Measurements from ENCODE around the gene E2F2.

The E2F2 gene

DNA sequence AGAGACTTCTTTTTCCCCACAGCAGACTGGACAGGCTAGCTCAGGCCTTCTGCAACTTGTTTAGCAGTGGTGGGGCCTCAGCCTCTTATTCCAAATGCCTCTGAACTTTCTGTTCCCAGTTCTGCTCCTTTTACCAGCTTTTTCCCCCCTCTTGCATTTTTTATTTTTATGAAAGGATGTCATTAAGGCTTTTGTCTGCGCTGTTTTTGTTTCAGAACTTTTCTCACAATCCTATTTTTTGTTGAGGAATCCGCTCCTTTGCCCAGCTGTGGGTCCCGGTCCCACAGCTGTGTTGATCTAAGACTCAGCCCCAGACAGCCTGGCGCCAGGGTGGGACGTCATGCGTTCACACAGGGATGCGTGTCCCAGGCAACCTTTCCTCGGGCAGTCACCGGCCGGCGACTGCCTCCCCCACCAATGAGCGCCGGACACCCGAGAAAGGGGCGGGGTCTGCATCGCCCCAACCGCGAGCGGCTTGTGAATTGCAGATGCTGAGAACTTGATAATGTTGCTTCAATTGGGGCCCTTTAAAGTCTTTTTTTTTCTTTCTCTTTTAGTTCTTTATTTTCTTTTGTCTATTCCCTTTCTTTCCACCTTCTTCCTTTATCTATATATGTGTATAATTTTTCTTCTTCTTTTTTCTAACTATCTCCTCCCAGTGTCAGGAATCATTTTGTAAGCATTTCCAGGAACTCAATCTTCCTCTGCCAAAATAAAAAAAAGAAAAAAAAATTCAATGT lies 31.3 kb upstream of the E2F2 start:
- TF ChIP-seq, protein P1, sequence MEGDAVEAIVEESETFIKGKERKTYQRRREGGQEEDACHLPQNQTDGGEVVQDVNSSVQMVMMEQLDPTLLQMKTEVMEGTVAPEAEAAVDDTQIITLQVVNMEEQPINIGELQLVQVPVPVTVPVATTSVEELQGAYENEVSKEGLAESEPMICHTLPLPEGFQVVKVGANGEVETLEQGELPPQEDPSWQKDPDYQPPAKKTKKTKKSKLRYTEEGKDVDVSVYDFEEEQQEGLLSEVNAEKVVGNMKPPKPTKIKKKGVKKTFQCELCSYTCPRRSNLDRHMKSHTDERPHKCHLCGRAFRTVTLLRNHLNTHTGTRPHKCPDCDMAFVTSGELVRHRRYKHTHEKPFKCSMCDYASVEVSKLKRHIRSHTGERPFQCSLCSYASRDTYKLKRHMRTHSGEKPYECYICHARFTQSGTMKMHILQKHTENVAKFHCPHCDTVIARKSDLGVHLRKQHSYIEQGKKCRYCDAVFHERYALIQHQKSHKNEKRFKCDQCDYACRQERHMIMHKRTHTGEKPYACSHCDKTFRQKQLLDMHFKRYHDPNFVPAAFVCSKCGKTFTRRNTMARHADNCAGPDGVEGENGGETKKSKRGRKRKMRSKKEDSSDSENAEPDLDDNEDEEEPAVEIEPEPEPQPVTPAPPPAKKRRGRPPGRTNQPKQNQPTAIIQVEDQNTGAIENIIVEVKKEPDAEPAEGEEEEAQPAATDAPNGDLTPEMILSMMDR (IDR thresholded peaks at IDR 0.05; ENCODE audit: low read length, missing control alignments): no peak

DNA sequence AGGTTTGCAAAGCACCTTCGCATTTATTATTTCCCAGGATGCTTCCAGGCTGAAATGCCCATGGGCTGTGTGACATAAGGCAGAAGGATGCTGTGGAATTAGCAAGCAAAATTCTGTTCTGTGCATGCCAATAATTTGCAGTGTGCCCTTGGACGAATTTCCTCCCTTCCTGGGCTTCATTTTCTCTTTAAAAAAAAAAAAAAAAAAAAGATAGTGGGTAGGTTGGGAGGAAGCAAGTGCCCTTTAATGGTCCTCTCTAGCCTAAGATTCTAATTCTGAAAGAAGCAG lies 30.7 kb upstream of the E2F2 start:
- H3K4me3 ChIP-seq (replicated peaks; ENCODE audit: low read depth, low read length): peak overlapping the region; percentile 26
- TF ChIP-seq, protein P1 (IDR thresholded peaks at IDR 0.05; ENCODE audit: low read length, missing control alignments): no peak
- peak; percentile 55 for DNase-seq (ENCODE audit: low read depth)

More for the DNA sequence above, 31.3 kb upstream of the E2F2 start:
- peak overlapping the region; percentile 27 for H3K4me3 ChIP-seq (replicated peaks; ENCODE audit: low read depth, low read length)
- peak; percentile 99 for DNase-seq (ENCODE audit: low read depth)

DNA sequence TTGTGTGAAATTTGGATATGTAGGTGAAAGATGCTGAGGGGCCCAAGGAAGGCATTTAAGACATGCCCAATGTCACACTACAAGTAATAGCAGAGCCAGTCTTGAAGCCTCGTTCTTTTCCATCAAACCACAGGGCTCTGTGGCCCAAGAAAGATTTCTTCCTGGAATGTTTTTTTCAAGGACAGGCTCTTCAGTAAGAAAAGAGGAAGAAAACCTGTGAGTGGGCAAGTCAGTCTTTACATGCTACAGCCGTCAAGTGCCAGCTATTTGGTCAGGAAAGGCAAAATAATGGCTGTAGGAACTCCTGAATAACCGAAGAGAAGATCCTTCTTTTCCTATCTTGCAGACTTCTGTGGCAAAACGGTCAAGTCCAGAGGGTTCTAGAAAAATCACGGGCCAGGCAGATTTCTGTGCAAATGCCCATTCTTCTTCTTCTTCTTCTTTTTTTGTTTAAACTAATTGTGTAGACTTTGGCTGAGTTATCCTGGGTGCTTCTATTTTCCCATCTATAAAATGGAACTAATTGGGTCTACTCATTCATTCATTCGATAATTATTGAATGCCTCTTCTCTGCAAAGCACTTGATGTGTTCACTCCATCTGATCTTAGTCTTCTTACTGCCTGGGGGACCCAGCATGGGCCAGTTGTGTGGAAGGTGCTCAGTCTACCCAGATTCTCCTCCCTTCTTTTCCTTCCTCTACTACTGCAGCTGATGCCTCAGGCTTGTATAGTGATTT lies 30.2 kb upstream of the E2F2 start:
- no peak for DNase-seq (ENCODE audit: low read depth)
- TF ChIP-seq, protein P1 (IDR thresholded peaks at IDR 0.05; ENCODE audit: low read length, missing control alignments): no peak
- peak overlapping the region; percentile 26 for H3K4me3 ChIP-seq (replicated peaks; ENCODE audit: low read depth, low read length)

DNA sequence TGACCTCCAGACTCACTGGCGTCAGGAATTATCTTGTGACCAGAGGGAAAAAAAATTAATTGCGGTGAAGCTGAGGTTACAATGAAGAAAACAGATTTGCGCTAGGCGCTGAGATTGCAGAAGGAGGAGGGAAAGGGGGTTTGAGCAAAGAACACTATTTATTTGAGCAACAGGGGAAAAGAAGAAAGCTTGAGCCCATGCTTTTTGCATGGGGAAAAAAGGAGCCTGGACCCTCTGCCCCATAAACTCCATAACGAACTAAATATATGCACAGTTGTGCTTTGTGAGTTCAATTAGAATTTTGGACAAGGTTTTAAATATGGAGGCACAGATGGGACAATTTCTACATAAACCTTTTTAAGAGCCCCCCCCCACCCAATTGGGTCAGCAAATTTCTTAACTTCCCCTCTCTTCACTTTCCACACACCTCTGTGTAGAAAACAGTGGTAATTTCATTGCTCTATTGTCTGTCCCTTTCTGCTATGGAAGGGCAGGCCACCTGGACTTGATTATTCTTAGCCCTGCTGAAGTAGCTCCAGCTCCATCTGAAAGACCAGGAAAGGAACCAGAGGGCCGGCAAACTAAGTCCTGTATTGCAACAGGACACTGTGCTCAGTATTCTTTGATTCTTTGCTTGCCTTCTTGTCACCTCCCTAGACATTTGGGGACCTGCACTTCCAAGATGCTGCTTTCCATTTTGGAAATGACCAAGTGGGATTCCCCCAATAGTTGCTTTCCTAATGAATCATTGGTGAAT lies 29.1 kb upstream of the E2F2 start:
- DNase-seq (ENCODE audit: low read depth): peak; percentile 40
- TF ChIP-seq, protein P1 (IDR thresholded peaks at IDR 0.05; ENCODE audit: low read length, missing control alignments): no peak
- peak overlapping the region; percentile 89 for H3K4me3 ChIP-seq (replicated peaks; ENCODE audit: low read depth, low read length)

DNA sequence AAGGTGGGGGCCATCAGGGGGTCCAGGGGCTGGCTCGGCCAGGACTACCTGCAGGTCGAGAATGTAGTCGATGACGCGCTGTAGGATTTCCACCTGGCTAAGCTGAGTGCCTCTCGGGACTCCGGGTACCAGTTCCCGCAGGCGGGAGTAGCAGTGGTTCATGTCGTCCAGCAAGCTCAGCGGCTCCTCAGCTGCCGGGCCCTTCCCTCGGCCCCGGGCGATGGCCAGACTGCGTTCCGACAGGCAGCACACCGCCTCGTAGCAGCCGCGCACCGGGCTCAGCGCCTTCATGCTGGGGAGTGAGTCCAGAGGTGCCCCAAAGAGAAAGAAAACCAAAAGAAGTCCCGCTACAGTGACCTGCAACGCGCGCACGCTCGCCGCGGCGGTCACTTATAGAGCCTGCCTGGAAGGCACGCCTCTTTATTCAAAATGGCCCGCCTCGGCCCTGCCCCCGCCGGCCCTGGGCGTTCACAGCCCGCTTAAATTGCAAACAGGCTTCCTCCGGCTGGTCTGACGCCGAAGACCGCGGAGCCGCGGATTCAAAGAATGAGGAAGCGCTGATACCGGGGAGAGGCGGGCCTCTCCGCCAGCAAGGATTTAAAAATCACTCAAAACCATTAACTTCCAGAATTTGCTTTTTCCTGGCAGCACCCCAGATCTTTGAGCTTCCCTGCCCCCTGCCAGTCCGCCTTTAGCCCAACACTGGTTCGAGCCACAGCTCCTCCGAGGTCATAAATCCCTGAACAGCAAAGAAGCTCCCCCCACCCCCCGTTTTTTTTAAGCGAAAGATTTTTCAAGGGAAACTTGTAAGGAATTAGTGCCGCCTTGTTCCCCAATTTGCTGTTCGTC lies 28.3 kb upstream of the E2F2 start, which contains the start of gene ID3:
Gene ID3, minus strand, starts transcription at position 366 of the 849 bp plus-strand sequence. Its CDS starts 75 bp downstream, at position 291.
- peak within 1 kb of the TSS; percentile 89 for H3K4me3 ChIP-seq (replicated peaks; ENCODE audit: low read depth, low read length)
- DNase-seq (ENCODE audit: low read depth): peak; percentile 98
- TF ChIP-seq, protein P1 (IDR thresholded peaks at IDR 0.05; ENCODE audit: low read length, missing control alignments): no peak

DNA sequence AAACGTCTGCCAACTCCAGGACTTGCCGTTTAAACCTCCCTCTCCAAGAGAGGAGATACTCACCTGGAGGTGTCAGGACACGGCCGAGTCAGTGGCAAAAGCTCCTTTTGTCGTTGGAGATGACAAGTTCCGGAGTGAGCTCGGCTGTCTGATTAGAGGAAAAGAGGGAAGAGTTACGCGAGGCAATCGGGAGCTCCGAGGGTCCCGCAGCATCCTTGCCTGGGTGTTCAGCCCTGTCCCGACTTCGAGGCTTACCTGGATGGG lies 27.8 kb upstream of the E2F2 start:
- H3K4me3 ChIP-seq (replicated peaks; ENCODE audit: low read depth, low read length): peak overlapping the region; percentile 89
- no peak for DNase-seq (ENCODE audit: low read depth)
- TF ChIP-seq, protein P1 (IDR thresholded peaks at IDR 0.05; ENCODE audit: low read length, missing control alignments): no peak

Measured in fibroblast of pulmonary artery (primary cell).